C1 segment of cervical spinal cord (tissue), 14 donors: ENCODE data around the gene IDI2.

Experiments used
- DNase-seq, 14 donors: peaks; one replicate each; lab custom pipeline; 2025; lab: John Stamatoyannopoulos, UW

The IDI2 gene

GRCh38 chr10:980468-981093 lies 45.1 kb downstream of the IDI2 start:
- DNase-seq: no peak

- no peak for DNase-seq
Measured at GRCh38 chr10:978826-979421, 46.7 kb downstream of the IDI2 start.

- DNase-seq: no peak
Measured at GRCh38 chr10:976316-976715, 49.3 kb downstream of the IDI2 start.

- DNase-seq: no peak
Measured at GRCh38 chr10:974785-975074, 50.9 kb downstream of the IDI2 start.

- no peak for DNase-seq
Measured at GRCh38 chr10:974038-974784, 51.4 kb downstream of the IDI2 start.

GRCh38 chr10:972763-973162 lies 52.9 kb downstream of the IDI2 start:
- DNase-seq: peak in 1 of 14 donors; percentile 82

- DNase-seq: no peak
Measured at GRCh38 chr10:971613-972012, 54.0 kb downstream of the IDI2 start.

GRCh38 chr10:971150-971542 lies 54.5 kb downstream of the IDI2 start:
- no peak for DNase-seq

- DNase-seq: peak in 1 of 14 donors; percentile 57
Measured at GRCh38 chr10:970311-971149, 55.1 kb downstream of the IDI2 start.

GRCh38 chr10:969473-970150 lies 56.0 kb downstream of the IDI2 start:
- DNase-seq: no peak
